T-helper 2 cell treated with Interferon-gamma antibody and Interleukin-4, amounts not matched to agents 5 μg/mL and 100 μg/mL, for 36 hours (primary cell): ENCODE results near the gene RAD9A.
"Not testable (repeated sequence)": the region's sequence is repeated elsewhere in the genome, so short reads cannot be mapped to it uniquely, and the experiment has no call there.

Experiments
- DNase-seq: peaks from one replicate; pipeline ENCODE4 v3.0.0; 2021; ENCODE audit warnings: low spot score
- H3K27ac Mint-ChIP-seq: one replicate; pipeline ENCODE4 v1.8.0; 2021; ENCODE audit warnings: mild to moderate bottlenecking, mixed read lengths
- H3K27me3 Mint-ChIP-seq: one replicate; pipeline ENCODE4 v1.8.0; 2021; ENCODE audit warnings: low read depth, mixed read lengths
- H3K36me3 Mint-ChIP-seq: one replicate; pipeline ENCODE4 v1.8.0; 2021; ENCODE audit warnings: low read depth, mixed read lengths
- H3K4me1 Mint-ChIP-seq: one replicate; pipeline ENCODE4 v1.8.0; 2021; ENCODE audit warnings: low read depth, mixed read lengths
- H3K4me3 Mint-ChIP-seq: one replicate; pipeline ENCODE4 v1.8.0; 2022; ENCODE audit warnings: mild to moderate bottlenecking, moderate library complexity, mixed read lengths
- H3K9me3 Mint-ChIP-seq: one replicate; pipeline ENCODE4 v1.8.0; 2021; ENCODE audit warnings: mixed read lengths

Gene RAD9A

GRCh38 chr11:67403085-67403484 lies 11.3 kb downstream of the RAD9A start:
- Mint-ChIP-seq H3K27ac (peak overlapping the region; percentile 84), H3K36me3 (peaks cover 61% of the 10 kb centered on the region), H3K4me1 (peaks cover 36% of the 10 kb centered on the region), H3K4me3 (peak overlapping the region; percentile 94)
- H3K27me3 Mint-ChIP-seq, DNase-seq, H3K9me3 Mint-ChIP-seq: not testable (repeated sequence)

DNA sequence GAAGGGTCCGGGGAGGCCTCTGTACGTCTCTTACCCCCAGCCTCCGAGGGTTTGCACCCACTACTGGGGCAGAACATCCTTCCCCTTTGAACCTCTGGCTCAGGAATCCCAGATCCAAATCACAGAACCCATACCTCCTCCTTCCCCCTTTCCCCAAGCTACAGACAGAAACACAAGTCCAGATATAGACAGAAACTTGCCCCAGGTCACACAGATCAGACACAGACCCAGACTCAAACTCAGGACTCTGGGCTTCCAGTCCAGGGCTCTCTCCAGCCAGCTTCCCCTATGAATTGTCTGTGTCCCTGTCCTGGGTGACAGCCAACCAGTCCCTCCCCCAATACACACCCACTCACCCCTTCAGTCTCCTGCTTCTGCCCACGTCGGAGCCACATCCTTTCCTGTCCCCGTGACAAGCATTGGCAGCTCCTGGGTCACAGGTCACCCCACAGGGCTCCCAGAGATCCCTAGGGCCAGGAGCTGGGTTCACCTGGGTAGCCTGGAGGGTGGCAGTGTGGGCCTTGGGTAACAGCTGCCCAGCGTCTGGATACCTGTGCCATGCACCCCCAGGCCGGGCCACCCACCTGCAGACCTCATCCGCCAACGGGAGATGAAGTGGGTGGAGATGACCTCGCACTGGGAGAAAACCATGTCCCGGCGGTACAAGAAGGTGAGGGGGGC lies 12.9 kb downstream of the RAD9A start:
- Mint-ChIP-seq H3K9me3 (no peaks in the 10 kb centered on the region), H3K4me3 (peak overlapping the region; percentile 94), H3K27ac (peak overlapping the region; percentile 84), H3K27me3 (no peaks in the 10 kb centered on the region), H3K4me1 (peaks cover 45% of the 10 kb centered on the region), H3K36me3 (peaks cover 57% of the 10 kb centered on the region)
- DNase-seq, result peak; percentile 67

GRCh38 chr11:67405196-67405567 lies 13.4 kb downstream of the RAD9A start:
- no peaks in the 10 kb centered on the region for H3K27me3 Mint-ChIP-seq
- peaks cover 57% of the 10 kb centered on the region for H3K36me3 Mint-ChIP-seq
- no peaks in the 10 kb centered on the region for H3K9me3 Mint-ChIP-seq
- peaks cover 47% of the 10 kb centered on the region for H3K4me1 Mint-ChIP-seq
- peak overlapping the region; percentile 84 for H3K27ac Mint-ChIP-seq
- no peak for DNase-seq
- peak overlapping the region; percentile 94 for H3K4me3 Mint-ChIP-seq

DNA sequence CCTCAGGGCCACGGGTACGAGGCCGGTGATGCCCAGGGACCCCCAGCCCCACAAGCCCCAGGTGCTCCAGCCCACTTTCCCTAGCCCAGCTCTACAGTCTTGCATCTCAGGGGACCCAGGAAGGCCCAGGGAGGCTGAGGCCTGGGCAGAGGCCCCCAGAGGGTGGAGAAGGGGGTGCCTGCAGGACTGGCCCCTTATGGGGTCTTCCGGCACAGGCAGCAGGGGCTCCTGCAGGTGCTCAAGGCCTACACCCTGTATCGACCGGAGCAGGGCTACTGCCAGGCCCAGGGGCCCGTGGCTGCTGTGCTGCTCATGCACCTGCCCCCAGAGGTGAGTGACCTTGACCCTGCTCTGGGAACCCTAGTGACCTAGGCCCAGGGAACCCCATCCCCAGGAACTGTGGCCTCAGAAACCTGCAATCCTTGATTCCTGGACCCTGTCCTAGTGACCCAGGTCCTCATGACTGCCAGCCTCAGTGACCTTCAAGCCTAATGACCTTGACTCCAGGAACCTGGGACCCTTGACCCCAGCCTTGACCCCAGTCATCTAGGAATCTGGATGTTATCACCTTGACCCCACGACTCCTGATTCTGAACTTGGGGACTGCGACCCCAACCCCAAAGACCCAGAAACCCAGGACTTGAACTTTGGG lies 14.0 kb downstream of the RAD9A start:
- Mint-ChIP-seq H3K4me1 (peaks cover 45% of the 10 kb centered on the region), H3K27me3 (no peaks in the 10 kb centered on the region), H3K36me3 (peaks cover 56% of the 10 kb centered on the region), H3K27ac (peak overlapping the region; percentile 84), H3K9me3 (no peaks in the 10 kb centered on the region), H3K4me3 (peak overlapping the region; percentile 94)
- DNase-seq, result no peak

DNA sequence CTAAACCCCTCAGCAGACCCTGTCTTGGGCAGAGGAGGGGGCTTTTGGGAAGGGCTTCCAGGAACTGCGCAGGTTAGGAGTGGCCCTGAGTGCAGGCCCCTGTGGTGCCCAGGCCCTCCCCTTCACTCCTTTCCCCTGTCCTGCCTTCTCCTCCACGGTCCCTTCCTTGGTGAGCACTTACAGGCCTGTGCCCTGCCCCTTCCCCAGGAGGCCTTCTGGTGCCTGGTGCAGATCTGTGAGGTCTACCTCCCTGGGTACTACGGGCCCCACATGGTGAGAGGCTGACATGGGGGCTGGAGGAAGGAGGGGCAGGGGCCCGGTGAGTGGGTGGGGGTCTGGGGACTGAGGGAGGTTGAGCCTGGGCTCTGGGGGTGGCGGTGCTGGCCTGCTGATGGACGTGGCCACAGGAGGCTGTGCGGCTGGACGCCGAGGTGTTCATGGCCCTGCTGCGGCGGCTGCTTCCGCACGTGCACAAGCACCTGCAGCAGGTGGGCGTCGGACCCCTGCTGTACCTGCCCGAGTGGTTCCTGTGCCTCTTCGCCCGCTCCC lies 14.7 kb downstream of the RAD9A start:
- H3K4me1 Mint-ChIP-seq, result peaks cover 49% of the 10 kb centered on the region
- no peak for DNase-seq
- H3K27ac Mint-ChIP-seq, result peak overlapping the region; percentile 82
- no peaks in the 10 kb centered on the region for H3K9me3 Mint-ChIP-seq
- no peaks in the 10 kb centered on the region for H3K27me3 Mint-ChIP-seq
- H3K36me3 Mint-ChIP-seq, result peaks cover 59% of the 10 kb centered on the region
- H3K4me3 Mint-ChIP-seq, result peak overlapping the region; percentile 94

- Mint-ChIP-seq H3K4me3 (peak overlapping the region; percentile 94), H3K27me3 (no peaks in the 10 kb centered on the region), H3K27ac (peak overlapping the region; percentile 82), H3K9me3 (no peaks in the 10 kb centered on the region), H3K36me3 (peaks cover 59% of the 10 kb centered on the region), H3K4me1 (peaks cover 49% of the 10 kb centered on the region)
- DNase-seq, result no peak
Measured at GRCh38 chr11:67406969-67407687, 15.3 kb downstream of the RAD9A start.

DNA sequence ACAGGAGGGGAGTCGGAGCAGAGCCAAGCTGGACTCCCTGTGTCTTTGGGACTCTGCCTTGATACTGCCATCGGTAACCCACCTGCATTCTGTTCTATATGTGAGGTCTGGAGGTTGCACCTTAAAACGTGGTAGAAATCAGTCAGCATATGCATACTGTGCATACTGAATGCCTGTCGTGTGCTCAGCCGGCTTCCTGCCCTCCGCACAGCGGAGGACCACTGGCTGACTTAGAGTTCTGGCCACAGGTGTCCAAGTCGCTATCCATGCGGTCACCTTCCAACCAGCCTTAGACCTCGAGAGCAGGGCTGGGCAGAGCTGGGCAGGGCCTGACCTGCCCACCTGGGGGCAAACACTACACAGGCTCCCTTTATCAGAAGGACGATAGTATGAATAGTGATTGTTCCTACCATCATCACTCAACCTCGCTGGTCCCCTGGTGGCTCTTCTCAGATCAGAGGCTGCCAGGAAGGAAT lies 15.9 kb downstream of the RAD9A start:
- DNase-seq, result no peak
- Mint-ChIP-seq H3K4me3 (peak overlapping the region; percentile 94), H3K27ac (peak overlapping the region; percentile 82), H3K27me3 (no peaks in the 10 kb centered on the region), H3K4me1 (peaks cover 50% of the 10 kb centered on the region), H3K9me3 (no peaks in the 10 kb centered on the region), H3K36me3 (peaks cover 64% of the 10 kb centered on the region)

GRCh38 chr11:67408437-67409200 lies 16.8 kb downstream of the RAD9A start:
- Mint-ChIP-seq H3K9me3 (no peaks in the 10 kb centered on the region), H3K36me3 (peaks cover 61% of the 10 kb centered on the region), H3K27ac (peak overlapping the region; percentile 82), H3K4me1 (peaks cover 56% of the 10 kb centered on the region), H3K4me3 (peak overlapping the region; percentile 94), H3K27me3 (peaks cover 4% of the 10 kb centered on the region)
- DNase-seq, result peak; percentile 25

DNA sequence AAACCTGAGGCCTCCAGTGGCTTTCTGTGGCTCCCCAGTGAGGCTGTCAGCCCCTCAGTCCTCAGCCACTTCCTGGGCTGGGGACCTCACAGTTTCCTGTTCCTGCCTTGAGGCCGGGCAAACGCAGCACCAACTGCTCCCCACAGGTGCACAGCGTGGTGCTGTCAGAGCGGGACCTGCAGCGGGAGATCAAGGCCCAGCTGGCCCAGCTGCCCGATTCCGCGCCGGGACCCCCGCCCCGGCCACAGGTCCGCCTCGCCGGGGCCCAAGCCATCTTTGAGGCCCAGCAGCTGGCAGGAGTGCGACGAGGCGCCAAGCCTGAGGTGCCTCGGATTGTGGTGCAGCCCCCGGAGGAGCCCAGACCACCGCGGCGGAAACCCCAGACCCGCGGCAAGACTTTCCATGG lies 17.5 kb downstream of the RAD9A start:
- H3K36me3 Mint-ChIP-seq, result peaks cover 59% of the 10 kb centered on the region
- peak overlapping the region; percentile 94 for H3K4me3 Mint-ChIP-seq
- H3K4me1 Mint-ChIP-seq, result peaks cover 56% of the 10 kb centered on the region
- no peaks in the 10 kb centered on the region for H3K9me3 Mint-ChIP-seq
- peak overlapping the region; percentile 82 for H3K27ac Mint-ChIP-seq
- peak; percentile 67 for DNase-seq
- peaks cover 4% of the 10 kb centered on the region for H3K27me3 Mint-ChIP-seq

- peak overlapping the region; percentile 94 for H3K4me3 Mint-ChIP-seq
- H3K4me1 Mint-ChIP-seq, result peaks cover 56% of the 10 kb centered on the region
- no peaks in the 10 kb centered on the region for H3K9me3 Mint-ChIP-seq
- H3K36me3 Mint-ChIP-seq, result peaks cover 53% of the 10 kb centered on the region
- peaks cover 4% of the 10 kb centered on the region for H3K27me3 Mint-ChIP-seq
- H3K27ac Mint-ChIP-seq, result peak overlapping the region; percentile 82
- DNase-seq, result no peak
Measured at GRCh38 chr11:67409781-67410368, 18.1 kb downstream of the RAD9A start.

DNA sequence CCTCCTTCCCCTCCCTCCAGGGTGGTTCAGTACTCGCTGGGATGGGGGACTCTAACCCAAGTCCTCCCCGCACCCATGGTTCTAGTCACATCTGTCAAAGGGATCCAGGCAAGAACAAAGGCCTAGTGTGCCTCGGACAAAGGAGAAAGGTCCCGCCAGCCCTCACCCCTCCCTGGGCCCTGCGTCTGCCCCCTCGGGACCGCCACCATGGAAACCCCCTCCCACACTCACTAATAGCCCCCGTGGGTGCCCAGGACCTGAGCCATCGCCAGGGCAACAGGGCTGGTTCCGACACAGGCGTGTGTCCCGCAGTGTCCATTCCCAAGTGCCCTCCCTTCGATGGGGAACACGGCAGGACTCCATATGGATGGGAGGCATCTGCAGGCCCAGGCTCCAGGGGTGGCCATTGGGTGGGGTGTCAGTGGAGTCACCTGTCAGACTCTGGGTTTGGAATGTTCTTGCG lies 18.6 kb downstream of the RAD9A start:
- Mint-ChIP-seq H3K36me3 (peaks cover 48% of the 10 kb centered on the region), H3K9me3 (no peaks in the 10 kb centered on the region), H3K4me3 (peak overlapping the region; percentile 94), H3K4me1 (peaks cover 53% of the 10 kb centered on the region), H3K27ac (peak overlapping the region; percentile 82), H3K27me3 (peaks cover 4% of the 10 kb centered on the region)
- no peak for DNase-seq

DNA sequence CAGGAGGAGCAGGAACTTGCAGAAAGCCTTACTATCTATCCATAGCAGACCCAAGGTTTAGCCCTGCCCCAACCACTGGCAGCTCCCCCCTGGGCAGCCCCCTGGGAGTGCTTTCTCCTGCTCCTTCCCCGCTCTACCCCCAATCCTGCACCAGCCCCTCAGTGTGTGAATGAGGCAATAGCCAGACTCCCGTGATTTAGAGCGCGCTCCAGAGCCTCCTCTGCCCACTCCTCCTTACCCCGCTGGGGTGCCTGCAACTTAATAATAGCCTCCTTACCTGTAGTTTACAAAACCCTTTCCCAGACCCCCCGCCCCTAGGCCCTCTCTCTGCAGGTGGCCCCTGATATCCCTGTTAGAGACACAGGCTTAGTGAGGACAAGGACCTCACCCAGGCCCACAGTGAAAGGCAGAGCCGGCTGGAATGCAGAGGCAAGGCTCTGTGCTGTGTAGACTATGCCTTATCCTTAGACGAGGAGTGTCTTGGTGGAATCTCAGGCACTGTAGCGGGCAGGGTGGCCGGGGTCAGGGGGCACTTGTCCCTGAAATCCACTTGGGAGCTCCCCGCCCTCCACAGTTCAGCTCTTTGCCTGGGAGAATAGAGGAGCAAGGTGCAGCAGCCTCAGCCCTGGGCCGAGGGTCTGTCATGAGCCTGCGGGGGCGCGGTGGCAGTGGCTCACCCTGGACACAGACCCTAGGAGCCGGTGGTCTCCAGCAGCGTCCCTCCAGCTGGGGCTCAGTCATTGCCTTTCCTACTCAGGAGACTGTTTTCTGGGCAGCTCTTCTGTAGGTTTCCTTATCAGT lies 19.4 kb downstream of the RAD9A start:
- Mint-ChIP-seq H3K36me3 (peaks cover 41% of the 10 kb centered on the region), H3K27ac (peak overlapping the region; percentile 60), H3K4me1 (peaks cover 50% of the 10 kb centered on the region), H3K9me3 (no peaks in the 10 kb centered on the region), H3K27me3 (peaks cover 7% of the 10 kb centered on the region), H3K4me3 (peak overlapping the region; percentile 46)
- DNase-seq, result no peak
